Measurements from ENCODE around the gene ERFL. TPM values are rescaled to one million over a fixed set of nuclear protein-coding genes. Genes with fewer than 3 reads are reported as not detected.
A peak's percentile ranks its signal among the peaks of the same experiment; 100 is the strongest.

Gene ERFL
- total RNA-seq, 2 experiments from 2014 or later, result 1.7 to 1.9 TPM

DNA sequence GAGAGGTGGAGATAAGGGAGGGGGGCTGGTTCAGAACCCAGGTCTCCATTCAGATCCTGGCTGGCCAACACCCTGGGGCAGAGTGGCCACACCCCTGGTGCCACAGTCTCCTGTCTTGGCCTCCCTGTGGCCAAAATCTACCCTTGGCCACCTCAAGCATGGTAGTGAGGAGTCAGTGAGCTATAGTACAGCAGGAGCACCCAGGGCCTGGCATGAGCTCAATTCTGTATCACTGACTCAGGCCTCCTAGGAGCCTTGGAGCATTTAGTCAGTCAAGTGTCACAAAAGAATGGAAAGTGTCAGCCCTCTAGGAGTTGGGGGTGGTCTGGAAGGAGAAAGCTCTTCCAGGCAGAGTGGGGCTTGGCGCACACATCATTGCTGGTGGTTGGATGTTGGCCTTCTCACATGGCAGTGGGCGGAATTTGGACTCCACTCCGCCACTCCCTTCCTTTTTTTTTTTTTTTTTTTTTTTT, 57.8 kb downstream of the ERFL start:
- intact Hi-C loops (cut with DNase I, micrococcal nuclease), result loop anchor here in 1 of 2 experiments (5.0 kb wide), 1 partner anchor 252 kb away; no protein-coding TSS in a partner anchor
- ChIA-PET POLR2A (interaction anchor here (0.6 to 2.6 kb wide), 7 partner anchors 8 to 1657 kb away, joined by 3 to 40 read pairs (median 4); partner anchors contain the start of gene RPS19), CTCF (interaction anchor here (0.6 to 6.1 kb wide), 6 partner anchors 15 to 188 kb away, joined by 3 to 62 read pairs (median 6); partner anchors contain the start of gene ARHGEF1)
- H3K9me3 Mint-ChIP-seq (ENCODE audit: low read depth), result no peaks in the 10 kb centered on the region
- DNase-seq (peak; percentile 65), ATAC-seq (peak; percentile 37)
- no peaks in the 10 kb centered on the region for H3K27me3 Mint-ChIP-seq
- peak overlapping the region; percentile 85 for H3K27ac Mint-ChIP-seq
- no peak overlapping the region for H3K4me3 Mint-ChIP-seq
- H3K4me1 Mint-ChIP-seq, result peaks cover 78% of the 10 kb centered on the region
- peaks cover 54% of the 10 kb centered on the region for H3K36me3 Mint-ChIP-seq (ENCODE audit: low read depth)

DNA sequence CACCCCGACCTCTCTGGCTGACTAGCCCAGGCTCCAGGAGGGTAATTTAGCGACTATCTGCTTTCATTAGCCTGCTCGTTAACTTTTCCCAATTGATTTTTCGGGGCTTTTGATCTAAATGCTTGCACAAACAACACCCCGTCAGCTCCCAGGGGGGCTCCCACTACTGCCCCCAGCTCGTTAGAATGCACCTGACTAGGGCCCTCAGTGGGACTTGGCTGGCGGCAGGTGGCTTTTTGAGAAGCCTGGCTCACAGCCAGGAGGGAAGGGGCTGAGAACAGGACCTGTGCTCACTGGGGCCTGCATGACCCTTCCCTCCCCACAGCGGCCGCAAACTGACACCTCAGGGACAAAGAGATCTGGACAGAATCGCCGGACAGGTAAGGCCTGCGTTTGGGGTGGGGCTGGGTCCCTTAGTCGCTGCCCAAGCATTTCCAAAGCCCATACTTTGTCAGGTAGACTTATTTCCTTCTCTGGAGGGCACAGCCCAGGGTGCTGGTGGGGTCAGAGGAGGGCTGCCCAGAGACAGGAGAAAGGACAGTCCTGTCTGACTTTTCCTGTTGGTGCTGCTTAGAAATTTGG, 58.8 kb downstream of the ERFL start:
- ATAC-seq, result no peak
- H3K27me3 Mint-ChIP-seq, result no peaks in the 10 kb centered on the region
- no peak for DNase-seq
- no peak overlapping the region for H3K4me3 Mint-ChIP-seq
- peak overlapping the region; percentile 85 for H3K27ac Mint-ChIP-seq
- intact Hi-C loops (cut with DNase I, micrococcal nuclease), result no loop called here
- POLR2A ChIA-PET, result interaction anchor here (0.7 to 1.4 kb wide), 4 partner anchors 8 to 414 kb away, joined by 3 to 5 read pairs (median 4); partner anchors contain the start of genes CD79A and RPS19
- H3K36me3 Mint-ChIP-seq (ENCODE audit: low read depth), result peaks cover 63% of the 10 kb centered on the region
- peaks cover 82% of the 10 kb centered on the region for H3K4me1 Mint-ChIP-seq
- CTCF ChIA-PET, result interaction anchor here (6.1 kb wide), 1 partner anchor 81 kb away, joined by 40 read pairs; no protein-coding TSS in a partner anchor
- no peaks in the 10 kb centered on the region for H3K9me3 Mint-ChIP-seq (ENCODE audit: low read depth)

- Mint-ChIP-seq H3K4me3 (no peak overlapping the region), H3K4me1 (peaks cover 82% of the 10 kb centered on the region), H3K27ac (peak overlapping the region; percentile 85), H3K36me3 (ENCODE audit: low read depth) (peaks cover 68% of the 10 kb centered on the region), H3K9me3 (ENCODE audit: low read depth) (no peaks in the 10 kb centered on the region), H3K27me3 (no peaks in the 10 kb centered on the region)
- POLR2A ChIA-PET, result interaction anchor here (0.9 to 1.4 kb wide), 4 partner anchors 8 to 76 kb away, joined by 3 to 5 read pairs (median 4); partner anchors contain the start of genes CD79A and RPS19
- CTCF ChIA-PET, result interaction anchor here (0.8 to 1.4 kb wide), 3 partner anchors 9 to 83 kb away, joined by 3 to 6 read pairs (median 4); partner anchors contain the start of gene RPS19
- ATAC-seq (no peak), DNase-seq (no peak)
- intact Hi-C loops (cut with DNase I, micrococcal nuclease), result no loop called here
These were observed 59.3 kb downstream of the ERFL start for GRCh38 chr19:41868989-41869300.

DNA sequence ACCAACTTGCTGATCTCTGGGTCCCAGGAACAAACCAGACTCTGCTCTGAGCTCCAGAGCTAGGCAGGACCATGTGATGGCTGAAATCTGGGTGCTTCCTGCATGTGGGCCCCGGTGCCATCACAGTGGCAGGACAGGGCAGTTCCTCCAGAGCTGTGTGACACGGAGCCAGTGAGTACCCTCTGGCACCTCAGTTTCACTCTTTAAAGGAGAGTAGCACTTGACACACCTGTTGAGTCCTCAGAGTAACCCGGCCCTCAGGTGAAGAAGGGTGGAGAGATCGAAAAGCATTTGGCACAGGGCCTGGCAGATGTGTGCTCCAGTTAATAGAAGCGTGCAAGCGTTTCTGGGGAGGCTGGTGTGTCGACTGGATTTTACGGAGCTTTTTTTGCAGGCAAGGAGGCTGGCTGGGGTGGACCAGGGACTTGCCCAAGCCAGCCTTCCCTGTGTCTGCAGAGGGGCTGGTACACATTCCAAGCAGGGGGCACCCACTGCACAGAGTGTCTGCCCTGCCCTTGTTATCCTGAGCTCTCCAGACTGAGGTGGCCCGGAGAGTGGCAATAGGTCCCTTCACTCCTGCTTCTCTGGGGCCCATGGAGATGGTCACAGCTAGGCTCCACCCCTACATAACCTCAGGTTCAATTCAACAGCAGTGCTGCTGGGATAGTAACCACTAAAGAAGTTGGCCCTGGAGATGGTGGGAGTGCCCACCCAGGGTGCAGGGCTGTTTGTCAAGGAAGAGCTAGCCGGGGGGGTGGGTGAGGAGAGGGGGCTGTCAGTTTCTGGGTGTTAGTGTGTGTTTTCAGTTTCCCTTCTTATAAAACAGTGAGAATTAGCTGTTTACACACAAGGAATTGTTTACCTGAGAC, 59.9 kb downstream of the ERFL start:
- ChIA-PET CTCF (interaction anchor here (0.8 to 1.4 kb wide), 4 partner anchors 8 to 84 kb away, joined by 3 to 6 read pairs (median 4); partner anchors contain the start of gene RPS19), POLR2A (interaction anchor here (0.9 to 1.4 kb wide), 5 partner anchors 8 to 77 kb away, joined by 3 to 5 read pairs (median 3); partner anchors contain the start of genes CD79A and RPS19)
- no peaks in the 10 kb centered on the region for H3K27me3 Mint-ChIP-seq
- H3K9me3 Mint-ChIP-seq (ENCODE audit: low read depth), result no peaks in the 10 kb centered on the region
- intact Hi-C loops (cut with DNase I, micrococcal nuclease), result no loop called here
- peaks cover 86% of the 10 kb centered on the region for H3K4me1 Mint-ChIP-seq
- DNase-seq (no peak), ATAC-seq (no peak)
- H3K27ac Mint-ChIP-seq, result peak overlapping the region; percentile 85
- H3K36me3 Mint-ChIP-seq (ENCODE audit: low read depth), result peaks cover 73% of the 10 kb centered on the region
- H3K4me3 Mint-ChIP-seq, result peak overlapping the region; percentile 35

DNA sequence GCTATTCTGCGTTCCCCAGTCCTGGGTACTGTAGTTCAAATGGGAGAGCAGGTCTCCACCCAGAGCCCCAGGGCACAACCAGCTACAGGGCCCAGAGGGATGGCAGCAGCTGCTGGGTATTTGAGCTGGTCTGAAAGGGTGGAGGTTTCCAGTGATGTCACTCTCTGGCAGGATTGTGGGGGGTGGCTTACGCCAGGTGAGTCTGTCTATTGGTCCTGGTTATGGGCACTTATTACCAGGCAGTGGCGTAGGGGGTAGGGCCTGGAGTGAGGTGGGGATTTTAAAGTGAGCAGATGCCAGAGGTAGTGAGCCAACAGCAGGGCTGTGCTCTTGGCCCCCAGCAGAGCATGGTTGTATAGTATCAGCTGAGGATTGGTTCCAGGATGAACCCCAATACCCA, 62.0 kb downstream of the ERFL start:
- POLR2A ChIA-PET, result interaction anchor here (0.7 kb wide), 1 partner anchor 1646 kb away, joined by 3 read pairs; no protein-coding TSS in a partner anchor

GRCh38 chr19:41864374-41864773, 63.9 kb downstream of the ERFL start:
- ATAC-seq (no peak), DNase-seq (no peak)
- intact Hi-C loops (cut with DNase I, micrococcal nuclease), result loop anchor here in 1 of 2 experiments (5.0 kb wide), 2 partner anchors 512 to 1067 kb away; partner anchors contain the start of genes EGLN2 and TGFB1
- H3K4me1 Mint-ChIP-seq, result peaks cover 72% of the 10 kb centered on the region
- H3K4me3 Mint-ChIP-seq, result peak overlapping the region; percentile 63
- peaks cover 73% of the 10 kb centered on the region for H3K36me3 Mint-ChIP-seq (ENCODE audit: low read depth)
- ChIA-PET POLR2A (interaction anchor here (0.5 to 2.7 kb wide), 5 partner anchors 11 to 477 kb away, joined by 3 to 11 read pairs (median 4); no protein-coding TSS in a partner anchor), CTCF (interaction anchor here (1.4 to 2.0 kb wide), 2 partner anchors 43 to 93 kb away, joined by 4 to 10 read pairs; no protein-coding TSS in a partner anchor)
- H3K9me3 Mint-ChIP-seq (ENCODE audit: low read depth), result no peaks in the 10 kb centered on the region
- H3K27me3 Mint-ChIP-seq, result no peaks in the 10 kb centered on the region
- peak overlapping the region; percentile 89 for H3K27ac Mint-ChIP-seq

More for the DNA sequence above, 62.0 kb downstream of the ERFL start:
- DNase-seq (no peak), ATAC-seq (peak; percentile 11)
- Mint-ChIP-seq H3K4me3 (no peak overlapping the region), H3K9me3 (ENCODE audit: low read depth) (no peaks in the 10 kb centered on the region), H3K27me3 (no peaks in the 10 kb centered on the region), H3K36me3 (ENCODE audit: low read depth) (peaks cover 78% of the 10 kb centered on the region), H3K27ac (peak overlapping the region; percentile 85), H3K4me1 (peaks cover 88% of the 10 kb centered on the region)
- CTCF ChIA-PET, result interaction anchor here (1.0 to 1.8 kb wide), 2 partner anchors 23 to 25 kb away, joined by 3 to 4 read pairs; no protein-coding TSS in a partner anchor
- intact Hi-C loops (cut with DNase I, micrococcal nuclease), result no loop called here

GRCh38 chr19:41863209-41863931, 64.9 kb downstream of the ERFL start:
- peak overlapping the region; percentile 85 for H3K27ac Mint-ChIP-seq
- peaks cover 66% of the 10 kb centered on the region for H3K4me1 Mint-ChIP-seq
- H3K36me3 Mint-ChIP-seq (ENCODE audit: low read depth), result peaks cover 66% of the 10 kb centered on the region
- DNase-seq (no peak), ATAC-seq (no peak)
- ChIA-PET CTCF (interaction anchor here (1.0 to 2.0 kb wide), 5 partner anchors 10 to 94 kb away, joined by 3 to 12 read pairs (median 5); partner anchors contain the start of gene CD79A), POLR2A (interaction anchor here (0.6 to 2.7 kb wide), 5 partner anchors 8 to 82 kb away, joined by 3 to 11 read pairs (median 4); no protein-coding TSS in a partner anchor)
- H3K4me3 Mint-ChIP-seq, result peak overlapping the region; percentile 86
- intact Hi-C loops (cut with DNase I, micrococcal nuclease), result loop anchor here in 1 of 2 experiments (5.0 kb wide), 2 partner anchors 511 to 1066 kb away; partner anchors contain the start of genes EGLN2 and TGFB1
- no peaks in the 10 kb centered on the region for H3K27me3 Mint-ChIP-seq
- no peaks in the 10 kb centered on the region for H3K9me3 Mint-ChIP-seq (ENCODE audit: low read depth)

DNA sequence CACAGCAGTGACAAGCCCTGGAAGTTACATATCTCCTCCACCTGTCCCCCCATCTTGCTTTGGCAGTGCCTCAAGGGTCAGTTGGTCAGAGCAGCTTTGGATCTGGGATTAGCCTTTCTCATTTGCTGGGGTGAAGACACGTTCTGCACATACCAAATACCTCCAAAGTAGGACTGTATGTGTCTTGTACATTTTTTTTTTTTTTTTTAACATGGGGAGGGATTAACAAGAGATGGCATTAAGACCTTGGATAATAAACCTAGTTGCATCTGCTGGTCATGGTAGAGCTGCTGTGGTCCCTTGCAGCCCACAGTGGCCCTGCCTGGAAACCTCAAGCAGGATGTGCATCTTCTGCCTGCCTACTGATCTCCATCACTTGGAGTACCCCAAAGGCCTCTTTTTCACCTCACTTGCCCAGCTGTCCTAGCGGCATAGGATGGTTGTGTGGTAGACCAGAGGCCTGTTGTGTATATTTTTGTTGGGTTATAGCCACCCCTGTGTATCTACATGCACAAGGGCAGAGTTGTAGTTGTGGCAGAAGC, 65.7 kb downstream of the ERFL start:
- CTCF ChIA-PET, result interaction anchor here (1.0 to 1.9 kb wide), 4 partner anchors 9 to 24 kb away, joined by 3 to 12 read pairs (median 4); partner anchors contain the start of gene CD79A
- H3K4me3 Mint-ChIP-seq, result peak overlapping the region; percentile 86
- H3K4me1 Mint-ChIP-seq, result peaks cover 64% of the 10 kb centered on the region
- POLR2A ChIA-PET, result interaction anchor here (0.5 to 2.7 kb wide), 7 partner anchors 8 to 376 kb away, joined by 3 to 11 read pairs (median 4); no protein-coding TSS in a partner anchor
- no peak for DNase-seq
- no peak for ATAC-seq
- no peaks in the 10 kb centered on the region for H3K27me3 Mint-ChIP-seq
- intact Hi-C loops (cut with DNase I, micrococcal nuclease), result loop anchor here in 1 of 2 experiments (5.0 kb wide), 2 partner anchors 510 to 1065 kb away; partner anchors contain the start of genes EGLN2 and TGFB1
- H3K27ac Mint-ChIP-seq, result peak overlapping the region; percentile 93
- H3K9me3 Mint-ChIP-seq (ENCODE audit: low read depth), result no peaks in the 10 kb centered on the region
- peaks cover 58% of the 10 kb centered on the region for H3K36me3 Mint-ChIP-seq (ENCODE audit: low read depth)

DNA sequence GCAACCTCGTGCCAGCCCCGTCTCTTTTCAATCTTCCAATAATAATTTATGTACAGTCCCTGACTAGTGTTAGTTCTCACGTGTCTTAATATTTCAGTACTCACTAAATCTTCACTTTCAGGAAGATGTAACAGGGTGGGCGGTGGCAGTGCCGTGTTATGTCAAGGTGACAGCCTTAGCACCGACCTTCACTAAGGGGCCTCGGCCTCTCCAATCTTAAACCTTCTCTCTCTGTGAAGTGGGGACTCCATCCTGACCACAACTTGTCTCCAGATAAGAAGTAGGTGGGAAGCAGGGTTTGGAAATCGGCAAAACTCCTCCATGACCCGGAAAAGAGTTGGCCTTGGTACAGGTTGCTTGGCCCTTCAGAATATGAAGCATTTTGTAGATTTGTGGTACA, 66.4 kb downstream of the ERFL start:
- intact Hi-C loops (cut with DNase I, micrococcal nuclease), result loop anchor here (2.0 to 5.0 kb wide), 3 partner anchors 25 to 1065 kb away; partner anchors contain the start of genes EGLN2 (in 1 of the 2) and TGFB1 (in 1 of the 2)
- no peak for ATAC-seq
- peak overlapping the region; percentile 93 for H3K27ac Mint-ChIP-seq

More for the DNA sequence above, 66.4 kb downstream of the ERFL start:
- peaks cover 61% of the 10 kb centered on the region for H3K4me1 Mint-ChIP-seq
- no peaks in the 10 kb centered on the region for H3K27me3 Mint-ChIP-seq
- H3K36me3 Mint-ChIP-seq (ENCODE audit: low read depth), result peaks cover 56% of the 10 kb centered on the region
- POLR2A ChIA-PET, result interaction anchor here (0.5 to 2.9 kb wide), 3 partner anchors 8 to 29 kb away, joined by 3 to 40 read pairs (median 3); no protein-coding TSS in a partner anchor
- H3K4me3 Mint-ChIP-seq, result peak overlapping the region; percentile 86
- CTCF ChIA-PET, result interaction anchor here (1.0 to 2.9 kb wide), 3 partner anchors 9 to 96 kb away, joined by 3 to 14 read pairs (median 12); partner anchors contain the start of gene RABAC1
- DNase-seq, result no peak
- H3K9me3 Mint-ChIP-seq (ENCODE audit: low read depth), result no peaks in the 10 kb centered on the region
